Esophagus muscularis mucosa (tissue), 2 donors: Measurements from ENCODE around the gene AOX1.

Experiments used
- POLR2A ChIP-seq: fragments of 450-650 bp; IDR thresholded peaks from one replicate; pipeline ENCODE4 v1.6.1; 2017; ENCODE audit warnings: antibody characterized with exemption, moderate library complexity, mild to moderate bottlenecking, low read depth
- POLR2AphosphoS5 ChIP-seq, 2 donors: sonication (generic); formaldehyde crosslinking; IDR thresholded peaks; one replicate each; pipeline ENCODE4 v1.6.1; 2017; ENCODE audit warnings: antibody characterized with exemption in 2 of 2

GRCh38 chr2:200665626-200666453 lies 80.0 kb downstream of the AOX1 start:
- TF ChIP-seq POLR2A (no peak), POLR2AphosphoS5 (IDR thresholded peaks at IDR 0.05) (no peak)
